Right lobe of liver (tissue), 6 donors: ENCODE results near the gene TM9SF2. TPM values are rescaled to one million over a fixed set of nuclear protein-coding genes. Genes with fewer than 3 reads are reported as not detected.
A peak's percentile ranks its signal among the peaks of the same experiment; 100 is the strongest.

Experiments
- ATAC-seq, 4 donors: fragments of 200-7000 bp; cut with Tn5 transposase; one replicate each; pipeline ENCODE4 v1.9.1; 2020; ENCODE audit warnings: mild to moderate bottlenecking in 4 of 4, moderate library complexity in 4 of 4
- DNase-seq, 3 donors: peaks; one replicate each; pipeline ENCODE4 v3.0.0-alpha.2; 2020
- H3K27ac ChIP-seq, 3 donors: fragments of 200-600 bp; one replicate each; pipeline ENCODE4 v1.8.0; 2022
- H3K27me3 ChIP-seq, 2 donors: fragments of 200-600 bp; one replicate each; pipeline ENCODE4 v1.8.0; 2022
- H3K36me3 ChIP-seq, 4 donors: fragments of 200-600 bp; sonication (generic) in 1 of 4; one replicate each; pipeline versions ENCODE4 v1.5.1 to v1.8.0; 2017 to 2022; ENCODE audit warnings: control low read depth in 1 of 4
- H3K4me1 ChIP-seq, 4 donors: fragments of 200-600 bp; sonication (generic) in 1 of 4; one replicate each; pipeline versions ENCODE4 v1.5.1 to v1.8.0; 2017 to 2022; ENCODE audit warnings: control low read depth in 1 of 4
- H3K4me3 ChIP-seq, 3 donors: fragments of 200-600 bp; one replicate each; pipeline ENCODE4 v1.8.0; 2022
- H3K9me3 ChIP-seq, 4 donors: fragments of 200-600 bp; sonication (generic) in 1 of 4; one replicate each; pipeline versions ENCODE4 v1.5.1 to v1.8.0; 2017 to 2022; ENCODE audit warnings: control low read depth in 1 of 4
- POLR2A ChIP-seq: fragments of 450-650 bp; IDR thresholded peaks from one replicate; pipeline ENCODE4 v1.6.1; 2017; ENCODE audit warnings: antibody characterized with exemption, mild to moderate bottlenecking
- WGBS: methylation state at CpG from one replicate; pipeline ENCODE4 v1.1.6; 2018; ENCODE audit warnings: low coverage, low lambda C conversion rate; ENCODE audit not compliant: insufficient coverage; ENCODE audit errors: missing lambda C conversion rate; 5-methylcytosine and 5-hydroxymethylcytosine counted together
- intact Hi-C, 2 donors: fragments of 100-400 bp; cut with DNase I; formaldehyde crosslinking; loops; one replicate each; pipeline versions ENCODE4 v1.11.2 to v1.14.1; 2022
- total RNA-seq, 6 experiments: library from RNA; depleted of rRNA in 2 of 6; stranded (reverse); fragments of >200 nt in 2 of 6; fragmentation: NEBNext Ultra II Directional in 3 of 6; extraction: Animal tissue kit (Norgen Biotek cat#: 25700) in 3 of 6; gene quantifications; one replicate each; pipeline versions ENCODE4 v1.1.0 to v1.2.4, GENCODE V29; 2016 to 2023
- TF ChIP-seq, protein P1 (sequence below), 4 donors: fragments of 200-600 bp in 3 of 4; fragments of 450-650 bp in 1 of 4; IDR thresholded peaks; one replicate each; pipeline versions ENCODE4 v1.5.1 to v1.8.0; 2016 to 2022; ENCODE audit warnings: antibody characterized with exemption in 4 of 4, mild to moderate bottlenecking in 2 of 4
- donor health status: DM: no; HTN: yes; CAD: no.
- donor health status: DM: no; HTN: no; CAD: no.
- donor health status: DM: no; HTN: no; CAD: no.
- donor health status: DM: no; HTN: yes; CAD: no.
- donor health status: DM: no; HTN: yes; CAD: no.

Gene TM9SF2
- total RNA-seq, 6 experiments from 2014 or later = 83.6 to 102 (median 92.2) TPM

- Histone ChIP-seq H3K36me3 (no peaks in the 10 kb centered on the region), H3K9me3 (no peaks in the 10 kb centered on the region), H3K27ac (peak overlapping the region; percentile 77 to 88 (median 83)), H3K4me3 (peak overlapping the region; percentile 30 to 66 (median 62)), H3K4me1 (peaks cover 0 to 31% (median 10%) of the 10 kb centered on the region in 4 donors), H3K27me3 (no peaks in the 10 kb centered on the region)
- 10% methylated on average over 12 of the region's 12 CpGs for WGBS
- DNase-seq (peak; percentile 52 to 88 (median 74)), ATAC-seq (peak; percentile 39 to 55 (median 50))
- intact Hi-C loops = no loop called here
- TF ChIP-seq POLR2A = peak; percentile 73
- TF ChIP-seq, protein P1, sequence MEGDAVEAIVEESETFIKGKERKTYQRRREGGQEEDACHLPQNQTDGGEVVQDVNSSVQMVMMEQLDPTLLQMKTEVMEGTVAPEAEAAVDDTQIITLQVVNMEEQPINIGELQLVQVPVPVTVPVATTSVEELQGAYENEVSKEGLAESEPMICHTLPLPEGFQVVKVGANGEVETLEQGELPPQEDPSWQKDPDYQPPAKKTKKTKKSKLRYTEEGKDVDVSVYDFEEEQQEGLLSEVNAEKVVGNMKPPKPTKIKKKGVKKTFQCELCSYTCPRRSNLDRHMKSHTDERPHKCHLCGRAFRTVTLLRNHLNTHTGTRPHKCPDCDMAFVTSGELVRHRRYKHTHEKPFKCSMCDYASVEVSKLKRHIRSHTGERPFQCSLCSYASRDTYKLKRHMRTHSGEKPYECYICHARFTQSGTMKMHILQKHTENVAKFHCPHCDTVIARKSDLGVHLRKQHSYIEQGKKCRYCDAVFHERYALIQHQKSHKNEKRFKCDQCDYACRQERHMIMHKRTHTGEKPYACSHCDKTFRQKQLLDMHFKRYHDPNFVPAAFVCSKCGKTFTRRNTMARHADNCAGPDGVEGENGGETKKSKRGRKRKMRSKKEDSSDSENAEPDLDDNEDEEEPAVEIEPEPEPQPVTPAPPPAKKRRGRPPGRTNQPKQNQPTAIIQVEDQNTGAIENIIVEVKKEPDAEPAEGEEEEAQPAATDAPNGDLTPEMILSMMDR (IDR thresholded peaks at IDR 0.05) = no peak
Measured at GRCh38 chr13:99496184-99497142, 4.8 kb upstream of the TM9SF2 start.

DNA sequence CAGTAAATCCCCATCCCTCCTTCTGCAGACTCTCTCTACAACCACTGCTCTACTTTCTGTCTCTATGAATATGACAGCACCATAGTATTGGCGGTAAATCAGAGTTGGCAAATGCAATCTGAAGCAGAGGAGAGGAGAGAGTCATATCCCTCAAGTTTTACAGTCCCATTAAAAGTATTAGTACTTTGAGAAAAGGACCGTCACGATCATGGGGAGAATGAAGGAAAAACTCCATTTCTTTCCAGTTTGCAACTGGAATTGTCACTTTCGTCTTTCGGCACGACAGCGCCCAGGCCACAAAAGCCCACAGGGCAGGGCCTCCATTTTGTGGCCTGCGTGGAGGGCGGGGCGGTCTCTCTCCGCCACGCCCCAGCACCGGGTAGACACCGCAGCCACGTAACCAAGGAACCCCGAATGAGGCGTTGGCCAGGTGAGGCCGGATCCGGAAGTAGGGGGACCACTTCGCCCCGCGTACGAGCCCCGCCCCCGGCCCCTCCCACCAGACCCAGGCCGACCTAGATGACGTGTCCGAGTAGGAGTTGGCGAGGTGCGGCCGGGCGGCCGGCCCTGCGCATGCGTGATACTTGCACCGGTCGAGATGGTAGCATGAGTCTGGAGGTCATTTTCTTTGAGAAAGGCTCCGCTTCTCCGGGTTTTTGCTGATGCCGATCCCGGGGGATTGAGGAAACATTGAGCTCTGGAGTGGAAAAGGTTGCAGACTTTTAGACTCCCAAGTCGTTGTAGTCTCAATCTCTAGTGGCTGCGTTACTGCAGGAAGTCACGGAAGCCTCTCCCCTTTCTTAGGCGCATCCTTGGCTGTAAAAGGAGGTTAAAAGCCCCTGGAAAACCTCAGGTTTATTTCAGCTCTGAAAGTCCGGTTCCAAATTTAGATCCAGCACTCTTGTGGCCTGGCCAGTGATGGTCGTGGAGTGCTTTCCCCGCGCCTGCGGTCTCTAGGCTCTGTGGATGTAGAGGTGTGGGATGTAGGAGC is 2.8 kb upstream of the TM9SF2 start:
- intact Hi-C loops = no loop called here
- Histone ChIP-seq H3K27ac (peak overlapping the region; percentile 83 to 88 (median 88)), H3K36me3 (no peaks in the 10 kb centered on the region), H3K4me3 (peak overlapping the region; percentile 45 to 63 (median 47)), H3K4me1 (peaks cover 0 to 42% (median 13%) of the 10 kb centered on the region in 4 donors), H3K27me3 (no peaks in the 10 kb centered on the region), H3K9me3 (no peaks in the 10 kb centered on the region)
- 4% methylated on average over 23 of the region's 50 CpGs for WGBS
- DNase-seq (peak; percentile 98 to 99 (median 99)), ATAC-seq (peak; percentile 76 to 87 (median 83))
- TF ChIP-seq, protein P1 (IDR thresholded peaks at IDR 0.05) = no peak
- TF ChIP-seq POLR2A = peak; percentile 66

GRCh38 chr13:99500839-99501183 is 461 bp upstream of the TM9SF2 start:
- DNase-seq (no peak), ATAC-seq (peak in 1 of 4 donors; percentile 0)
- H3K4me3 ChIP-seq = peak overlapping the region; percentile 60 to 78 (median 70)
- WGBS = 1% methylated on average over 9 of the region's 9 CpGs
- no peak for TF ChIP-seq POLR2A
- H3K36me3 ChIP-seq = no peaks in the 10 kb centered on the region
- H3K27me3 ChIP-seq = no peaks in the 10 kb centered on the region
- intact Hi-C loops = no loop called here
- peak overlapping the region; percentile 69 to 83 (median 76) for H3K27ac ChIP-seq
- H3K9me3 ChIP-seq = no peaks in the 10 kb centered on the region
- H3K4me1 ChIP-seq = peaks cover 0 to 51% (median 16%) of the 10 kb centered on the region in 4 donors

DNA sequence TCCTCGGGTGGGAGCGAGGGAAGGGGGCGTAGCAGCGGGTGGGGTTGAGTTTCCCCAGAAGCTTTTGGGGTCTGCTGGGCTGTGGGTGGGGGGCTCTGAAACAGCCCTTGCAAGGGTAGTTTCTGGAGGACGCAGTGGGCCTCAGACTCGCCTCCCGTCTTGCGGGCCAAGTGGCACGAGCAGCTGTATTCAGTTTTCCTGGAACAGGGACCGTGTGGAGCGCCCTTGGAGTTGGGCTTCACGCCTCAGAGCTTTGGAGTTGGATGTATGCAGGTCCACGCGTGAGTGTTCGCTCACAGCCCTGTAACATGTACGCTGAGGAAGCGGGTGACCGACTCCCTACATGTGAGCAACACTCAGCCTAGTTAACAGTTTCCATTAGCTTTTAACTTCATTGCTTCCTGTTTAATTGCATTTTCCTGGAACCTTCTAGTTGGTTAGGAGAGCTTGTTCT is 603 bp downstream of the TM9SF2 start:
- Histone ChIP-seq H3K27ac (peak overlapping the region; percentile 69 to 83 (median 76)), H3K27me3 (no peaks in the 10 kb centered on the region), H3K4me3 (peak overlapping the region; percentile 60 to 78 (median 70)), H3K36me3 (no peaks in the 10 kb centered on the region), H3K9me3 (no peaks in the 10 kb centered on the region), H3K4me1 (peaks cover 0 to 61% (median 20%) of the 10 kb centered on the region in 4 donors)
- ATAC-seq = peak in 2 of 4 donors; percentile 2 to 3
- WGBS = 0% methylated on average over 15 of the region's 18 CpGs
- intact Hi-C loops = no loop called here
- TF ChIP-seq, protein P1 (IDR thresholded peaks at IDR 0.05) = no peak
- TF ChIP-seq POLR2A = no peak
- DNase-seq = peak; percentile 33 to 63 (median 54)
